HEK293 (cell line): Measurements from ENCODE around the gene SNX17.
A peak's percentile ranks its signal among the peaks of the same experiment; 100 is the strongest.

ENCODE experiments used
- KLF8 ChIP-seq: fragments of 450-650 bp; formaldehyde crosslinking; IDR thresholded peaks from 2 replicates; pipeline ENCODE4 v1.5.1; 2016; ENCODE audit warnings: missing biosample characterization, missing genetic modification characterization
- ZEB2 ChIP-seq: fragments of 450-650 bp; formaldehyde crosslinking; IDR thresholded peaks from 2 replicates; pipeline ENCODE4 v1.5.1; 2016; ENCODE audit warnings: missing biosample characterization, missing genetic modification characterization
- ZFP69B ChIP-seq: fragments of 450-650 bp; formaldehyde crosslinking; IDR thresholded peaks from 2 replicates; pipeline ENCODE4 v1.5.1; 2016; ENCODE audit warnings: missing biosample characterization, missing genetic modification characterization
- ZNF214 ChIP-seq: fragments of 450-650 bp; formaldehyde crosslinking; IDR thresholded peaks from 2 replicates; pipeline ENCODE4 v1.5.1; 2017; ENCODE audit warnings: missing biosample characterization, mild to moderate bottlenecking, missing genetic modification characterization, borderline replicate concordance
- ZNF366 ChIP-seq: fragments of 450-650 bp; formaldehyde crosslinking; conservative IDR thresholded peaks from 2 replicates; pipeline ENCODE4 v1.5.1; 2016; ENCODE audit warnings: missing biosample characterization, missing genetic modification characterization
- ZNF473 ChIP-seq: fragments of 450-650 bp; formaldehyde crosslinking; IDR thresholded peaks from 2 replicates; pipeline ENCODE4 v1.5.1; 2017; ENCODE audit warnings: missing biosample characterization, missing genetic modification characterization
- ZNF549 ChIP-seq: fragments of 450-650 bp; IDR thresholded peaks from 2 replicates; pipeline ENCODE4 v1.5.1; 2018; ENCODE audit warnings: missing biosample characterization, missing genetic modification characterization, mild to moderate bottlenecking, inconsistent platforms, moderate library complexity
- ZNF701 ChIP-seq: fragments of 450-650 bp; formaldehyde crosslinking; IDR thresholded peaks from 2 replicates; pipeline ENCODE4 v1.5.1; 2016; ENCODE audit warnings: missing biosample characterization, missing genetic modification characterization
- ZNF707 ChIP-seq: fragments of 450-650 bp; formaldehyde crosslinking; IDR thresholded peaks from 2 replicates; pipeline ENCODE4 v1.5.1; 2016; ENCODE audit warnings: missing biosample characterization, missing genetic modification characterization
- ZNF843 ChIP-seq: fragments of 450-650 bp; formaldehyde crosslinking; IDR thresholded peaks from 2 replicates; pipeline ENCODE4 v1.5.1; 2016; ENCODE audit warnings: missing biosample characterization, missing genetic modification characterization
- TF ChIP-seq, protein P1 (sequence below): fragments of 450-650 bp; formaldehyde crosslinking; IDR thresholded peaks from 2 replicates; pipeline ENCODE4 v1.5.1; 2016; ENCODE audit warnings: missing biosample characterization, missing genetic modification characterization
- TF ChIP-seq, protein P2 (sequence below): fragments of 450-650 bp; formaldehyde crosslinking; optimal IDR thresholded peaks from 2 replicates; pipeline ENCODE3; 2016; ENCODE audit warnings: missing biosample characterization, mild to moderate bottlenecking, missing genetic modification characterization
- TF ChIP-seq, protein P3 (sequence below): fragments of 450-650 bp; formaldehyde crosslinking; IDR thresholded peaks from 2 replicates; pipeline ENCODE4 v1.5.1; 2016; ENCODE audit warnings: missing biosample characterization, missing genetic modification characterization
- TF ChIP-seq, protein P4 (sequence below): fragments of 450-650 bp; formaldehyde crosslinking; IDR thresholded peaks from 2 replicates; pipeline ENCODE4 v1.5.1; 2017; ENCODE audit warnings: missing biosample characterization, missing genetic modification characterization
- TF ChIP-seq, protein P5 (sequence below): fragments of 450-650 bp; formaldehyde crosslinking; IDR thresholded peaks from 2 replicates; pipeline ENCODE4 v1.5.1; 2017; ENCODE audit warnings: missing biosample characterization, mild to moderate bottlenecking, missing genetic modification characterization, moderate library complexity
- TF ChIP-seq, protein P6 (sequence below): fragments of 450-650 bp; formaldehyde crosslinking; IDR thresholded peaks from 2 replicates; pipeline ENCODE4 v1.5.1; 2016; ENCODE audit warnings: missing biosample characterization, missing genetic modification characterization, low read depth
- TF ChIP-seq, protein P7 (sequence below): fragments of 450-650 bp; IDR thresholded peaks from 2 replicates; pipeline ENCODE4 v1.5.1; 2018; ENCODE audit warnings: missing biosample characterization, mild to moderate bottlenecking, missing genetic modification characterization
- TF ChIP-seq, protein P8 (sequence below): fragments of 450-650 bp; formaldehyde crosslinking; IDR thresholded peaks from 2 replicates; pipeline ENCODE4 v1.5.1; 2017; ENCODE audit warnings: missing biosample characterization, missing genetic modification characterization
- TF ChIP-seq, protein P9 (sequence below): fragments of 450-650 bp; formaldehyde crosslinking; IDR thresholded peaks from 2 replicates; pipeline ENCODE4 v1.5.1; 2016; ENCODE audit warnings: missing biosample characterization, missing genetic modification characterization

The SNX17 gene

DNA sequence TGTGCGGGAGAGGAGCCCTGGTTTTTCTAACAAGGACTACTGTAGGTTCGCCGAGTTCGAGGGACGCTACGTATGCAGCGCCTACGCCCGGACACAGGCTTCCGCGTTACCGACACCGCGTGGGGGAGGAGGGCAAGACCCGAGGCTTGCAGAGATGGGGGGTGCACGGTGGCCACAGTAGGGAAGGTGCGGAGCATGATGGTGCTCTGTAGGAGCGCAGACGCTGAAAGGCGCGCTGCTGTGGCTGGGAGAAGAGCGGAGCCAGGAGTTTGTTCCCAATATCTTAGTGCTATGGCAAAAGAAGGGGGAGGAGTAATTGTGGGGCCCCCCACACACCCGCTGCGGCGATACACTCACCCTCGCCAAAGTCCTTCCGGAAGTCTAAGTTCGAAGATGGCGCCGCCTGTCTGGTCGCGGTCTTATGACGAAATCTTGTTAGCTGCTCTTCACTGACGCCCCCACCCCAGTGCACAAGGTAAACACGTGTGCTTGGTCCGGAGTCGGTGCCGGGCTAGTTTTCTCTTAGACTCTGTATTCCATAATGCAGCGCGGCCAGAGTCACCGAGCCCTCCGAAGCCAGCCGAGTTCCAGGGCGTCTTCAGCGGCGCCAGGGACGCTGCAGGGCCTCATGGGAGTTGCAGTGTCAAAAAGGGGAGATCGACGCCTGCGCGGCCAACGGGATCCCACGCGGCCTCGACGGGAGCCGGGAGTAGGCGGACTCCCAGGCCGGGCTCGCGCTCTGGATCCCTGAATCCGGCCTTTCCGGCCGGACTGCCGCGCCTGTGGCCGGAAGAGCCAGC, 13.8 kb upstream of the SNX17 start, which contains the start of gene GTF3C2 (continued):
- TF ChIP-seq, protein P1, sequence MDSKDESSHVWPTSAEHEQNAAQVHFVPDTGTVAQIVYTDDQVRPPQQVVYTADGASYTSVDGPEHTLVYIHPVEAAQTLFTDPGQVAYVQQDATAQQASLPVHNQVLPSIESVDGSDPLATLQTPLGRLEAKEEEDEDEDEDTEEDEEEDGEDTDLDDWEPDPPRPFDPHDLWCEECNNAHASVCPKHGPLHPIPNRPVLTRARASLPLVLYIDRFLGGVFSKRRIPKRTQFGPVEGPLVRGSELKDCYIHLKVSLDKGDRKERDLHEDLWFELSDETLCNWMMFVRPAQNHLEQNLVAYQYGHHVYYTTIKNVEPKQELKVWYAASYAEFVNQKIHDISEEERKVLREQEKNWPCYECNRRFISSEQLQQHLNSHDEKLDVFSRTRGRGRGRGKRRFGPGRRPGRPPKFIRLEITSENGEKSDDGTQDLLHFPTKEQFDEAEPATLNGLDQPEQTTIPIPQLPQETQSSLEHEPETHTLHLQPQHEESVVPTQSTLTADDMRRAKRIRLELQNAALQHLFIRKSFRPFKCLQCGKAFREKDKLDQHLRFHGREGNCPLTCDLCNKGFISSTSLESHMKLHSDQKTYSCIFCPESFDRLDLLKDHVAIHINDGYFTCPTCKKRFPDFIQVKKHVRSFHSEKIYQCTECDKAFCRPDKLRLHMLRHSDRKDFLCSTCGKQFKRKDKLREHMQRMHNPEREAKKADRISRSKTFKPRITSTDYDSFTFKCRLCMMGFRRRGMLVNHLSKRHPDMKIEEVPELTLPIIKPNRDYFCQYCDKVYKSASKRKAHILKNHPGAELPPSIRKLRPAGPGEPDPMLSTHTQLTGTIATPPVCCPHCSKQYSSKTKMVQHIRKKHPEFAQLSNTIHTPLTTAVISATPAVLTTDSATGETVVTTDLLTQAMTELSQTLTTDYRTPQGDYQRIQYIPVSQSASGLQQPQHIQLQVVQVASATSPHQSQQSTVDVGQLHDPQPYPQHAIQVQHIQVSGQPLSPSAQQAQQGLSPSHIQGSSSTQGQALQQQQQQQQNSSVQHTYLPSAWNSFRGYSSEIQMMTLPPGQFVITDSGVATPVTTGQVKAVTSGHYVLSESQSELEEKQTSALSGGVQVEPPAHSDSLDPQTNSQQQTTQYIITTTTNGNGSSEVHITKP (tag by site-specific recombination): peak; percentile 100
- peak; percentile 66 for TF ChIP-seq ZEB2
- TF ChIP-seq, protein P2, sequence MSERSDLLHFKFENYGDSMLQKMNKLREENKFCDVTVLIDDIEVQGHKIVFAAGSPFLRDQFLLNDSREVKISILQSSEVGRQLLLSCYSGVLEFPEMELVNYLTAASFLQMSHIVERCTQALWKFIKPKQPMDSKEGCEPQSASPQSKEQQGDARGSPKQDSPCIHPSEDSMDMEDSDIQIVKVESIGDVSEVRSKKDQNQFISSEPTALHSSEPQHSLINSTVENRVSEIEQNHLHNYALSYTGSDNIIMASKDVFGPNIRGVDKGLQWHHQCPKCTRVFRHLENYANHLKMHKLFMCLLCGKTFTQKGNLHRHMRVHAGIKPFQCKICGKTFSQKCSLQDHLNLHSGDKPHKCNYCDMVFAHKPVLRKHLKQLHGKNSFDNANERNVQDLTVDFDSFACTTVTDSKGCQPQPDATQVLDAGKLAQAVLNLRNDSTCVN (tag by site-specific recombination): peak; percentile 80
- no peak for TF ChIP-seq ZNF701 (tag by site-specific recombination)
- TF ChIP-seq ZNF707 (tag by site-specific recombination): no peak
- TF ChIP-seq, protein P3, sequence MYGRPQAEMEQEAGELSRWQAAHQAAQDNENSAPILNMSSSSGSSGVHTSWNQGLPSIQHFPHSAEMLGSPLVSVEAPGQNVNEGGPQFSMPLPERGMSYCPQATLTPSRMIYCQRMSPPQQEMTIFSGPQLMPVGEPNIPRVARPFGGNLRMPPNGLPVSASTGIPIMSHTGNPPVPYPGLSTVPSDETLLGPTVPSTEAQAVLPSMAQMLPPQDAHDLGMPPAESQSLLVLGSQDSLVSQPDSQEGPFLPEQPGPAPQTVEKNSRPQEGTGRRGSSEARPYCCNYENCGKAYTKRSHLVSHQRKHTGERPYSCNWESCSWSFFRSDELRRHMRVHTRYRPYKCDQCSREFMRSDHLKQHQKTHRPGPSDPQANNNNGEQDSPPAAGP (tag by site-specific recombination): peak; percentile 51; the same call in 1 of the 2 replicates
- no peak for TF ChIP-seq ZNF214 (tag by site-specific recombination)
- TF ChIP-seq ZNF473 (tag by site-specific recombination): no peak
- peak; percentile 93 for TF ChIP-seq ZFP69B
- TF ChIP-seq KLF8 (tag by site-specific recombination): peak; percentile 51
- TF ChIP-seq, protein P4, sequence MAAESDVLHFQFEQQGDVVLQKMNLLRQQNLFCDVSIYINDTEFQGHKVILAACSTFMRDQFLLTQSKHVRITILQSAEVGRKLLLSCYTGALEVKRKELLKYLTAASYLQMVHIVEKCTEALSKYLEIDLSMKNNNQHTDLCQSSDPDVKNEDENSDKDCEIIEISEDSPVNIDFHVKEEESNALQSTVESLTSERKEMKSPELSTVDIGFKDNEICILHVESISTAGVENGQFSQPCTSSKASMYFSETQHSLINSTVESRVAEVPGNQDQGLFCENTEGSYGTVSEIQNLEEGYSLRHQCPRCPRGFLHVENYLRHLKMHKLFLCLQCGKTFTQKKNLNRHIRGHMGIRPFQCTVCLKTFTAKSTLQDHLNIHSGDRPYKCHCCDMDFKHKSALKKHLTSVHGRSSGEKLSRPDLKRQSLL (tag by site-specific recombination): 0 out of 2 replicates have a peak, but pooled peaks have one; percentile 10
- TF ChIP-seq, protein P5, sequence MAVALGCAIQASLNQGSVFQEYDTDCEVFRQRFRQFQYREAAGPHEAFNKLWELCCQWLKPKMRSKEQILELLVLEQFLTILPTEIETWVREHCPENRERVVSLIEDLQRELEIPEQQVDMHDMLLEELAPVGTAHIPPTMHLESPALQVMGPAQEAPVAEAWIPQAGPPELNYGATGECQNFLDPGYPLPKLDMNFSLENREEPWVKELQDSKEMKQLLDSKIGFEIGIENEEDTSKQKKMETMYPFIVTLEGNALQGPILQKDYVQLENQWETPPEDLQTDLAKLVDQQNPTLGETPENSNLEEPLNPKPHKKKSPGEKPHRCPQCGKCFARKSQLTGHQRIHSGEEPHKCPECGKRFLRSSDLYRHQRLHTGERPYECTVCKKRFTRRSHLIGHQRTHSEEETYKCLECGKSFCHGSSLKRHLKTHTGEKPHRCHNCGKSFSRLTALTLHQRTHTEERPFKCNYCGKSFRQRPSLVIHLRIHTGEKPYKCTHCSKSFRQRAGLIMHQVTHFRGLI (tag by site-specific recombination): peak; percentile 67
- no peak for TF ChIP-seq ZNF549
- TF ChIP-seq ZNF843 (tag by site-specific recombination): no peak; the same call in 1 of the 2 replicates
- 0 out of 2 replicates have a peak, but pooled peaks have one; percentile 18 for TF ChIP-seq ZNF366
- TF ChIP-seq, protein P6, sequence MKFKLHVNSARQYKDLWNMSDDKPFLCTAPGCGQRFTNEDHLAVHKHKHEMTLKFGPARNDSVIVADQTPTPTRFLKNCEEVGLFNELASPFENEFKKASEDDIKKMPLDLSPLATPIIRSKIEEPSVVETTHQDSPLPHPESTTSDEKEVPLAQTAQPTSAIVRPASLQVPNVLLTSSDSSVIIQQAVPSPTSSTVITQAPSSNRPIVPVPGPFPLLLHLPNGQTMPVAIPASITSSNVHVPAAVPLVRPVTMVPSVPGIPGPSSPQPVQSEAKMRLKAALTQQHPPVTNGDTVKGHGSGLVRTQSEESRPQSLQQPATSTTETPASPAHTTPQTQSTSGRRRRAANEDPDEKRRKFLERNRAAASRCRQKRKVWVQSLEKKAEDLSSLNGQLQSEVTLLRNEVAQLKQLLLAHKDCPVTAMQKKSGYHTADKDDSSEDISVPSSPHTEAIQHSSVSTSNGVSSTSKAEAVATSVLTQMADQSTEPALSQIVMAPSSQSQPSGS (tag by site-specific recombination): 0 out of 2 replicates have a peak, but pooled peaks have one; percentile 42
- TF ChIP-seq, protein P7, sequence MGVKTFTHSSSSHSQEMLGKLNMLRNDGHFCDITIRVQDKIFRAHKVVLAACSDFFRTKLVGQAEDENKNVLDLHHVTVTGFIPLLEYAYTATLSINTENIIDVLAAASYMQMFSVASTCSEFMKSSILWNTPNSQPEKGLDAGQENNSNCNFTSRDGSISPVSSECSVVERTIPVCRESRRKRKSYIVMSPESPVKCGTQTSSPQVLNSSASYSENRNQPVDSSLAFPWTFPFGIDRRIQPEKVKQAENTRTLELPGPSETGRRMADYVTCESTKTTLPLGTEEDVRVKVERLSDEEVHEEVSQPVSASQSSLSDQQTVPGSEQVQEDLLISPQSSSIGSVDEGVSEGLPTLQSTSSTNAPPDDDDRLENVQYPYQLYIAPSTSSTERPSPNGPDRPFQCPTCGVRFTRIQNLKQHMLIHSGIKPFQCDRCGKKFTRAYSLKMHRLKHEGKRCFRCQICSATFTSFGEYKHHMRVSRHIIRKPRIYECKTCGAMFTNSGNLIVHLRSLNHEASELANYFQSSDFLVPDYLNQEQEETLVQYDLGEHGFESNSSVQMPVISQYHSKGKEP: peak; percentile 33; the same call in 1 of the 2 replicates
- TF ChIP-seq, protein P8, sequence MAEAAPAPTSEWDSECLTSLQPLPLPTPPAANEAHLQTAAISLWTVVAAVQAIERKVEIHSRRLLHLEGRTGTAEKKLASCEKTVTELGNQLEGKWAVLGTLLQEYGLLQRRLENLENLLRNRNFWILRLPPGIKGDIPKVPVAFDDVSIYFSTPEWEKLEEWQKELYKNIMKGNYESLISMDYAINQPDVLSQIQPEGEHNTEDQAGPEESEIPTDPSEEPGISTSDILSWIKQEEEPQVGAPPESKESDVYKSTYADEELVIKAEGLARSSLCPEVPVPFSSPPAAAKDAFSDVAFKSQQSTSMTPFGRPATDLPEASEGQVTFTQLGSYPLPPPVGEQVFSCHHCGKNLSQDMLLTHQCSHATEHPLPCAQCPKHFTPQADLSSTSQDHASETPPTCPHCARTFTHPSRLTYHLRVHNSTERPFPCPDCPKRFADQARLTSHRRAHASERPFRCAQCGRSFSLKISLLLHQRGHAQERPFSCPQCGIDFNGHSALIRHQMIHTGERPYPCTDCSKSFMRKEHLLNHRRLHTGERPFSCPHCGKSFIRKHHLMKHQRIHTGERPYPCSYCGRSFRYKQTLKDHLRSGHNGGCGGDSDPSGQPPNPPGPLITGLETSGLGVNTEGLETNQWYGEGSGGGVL (tag by site-specific recombination): peak; percentile 45
- TF ChIP-seq, protein P9, sequence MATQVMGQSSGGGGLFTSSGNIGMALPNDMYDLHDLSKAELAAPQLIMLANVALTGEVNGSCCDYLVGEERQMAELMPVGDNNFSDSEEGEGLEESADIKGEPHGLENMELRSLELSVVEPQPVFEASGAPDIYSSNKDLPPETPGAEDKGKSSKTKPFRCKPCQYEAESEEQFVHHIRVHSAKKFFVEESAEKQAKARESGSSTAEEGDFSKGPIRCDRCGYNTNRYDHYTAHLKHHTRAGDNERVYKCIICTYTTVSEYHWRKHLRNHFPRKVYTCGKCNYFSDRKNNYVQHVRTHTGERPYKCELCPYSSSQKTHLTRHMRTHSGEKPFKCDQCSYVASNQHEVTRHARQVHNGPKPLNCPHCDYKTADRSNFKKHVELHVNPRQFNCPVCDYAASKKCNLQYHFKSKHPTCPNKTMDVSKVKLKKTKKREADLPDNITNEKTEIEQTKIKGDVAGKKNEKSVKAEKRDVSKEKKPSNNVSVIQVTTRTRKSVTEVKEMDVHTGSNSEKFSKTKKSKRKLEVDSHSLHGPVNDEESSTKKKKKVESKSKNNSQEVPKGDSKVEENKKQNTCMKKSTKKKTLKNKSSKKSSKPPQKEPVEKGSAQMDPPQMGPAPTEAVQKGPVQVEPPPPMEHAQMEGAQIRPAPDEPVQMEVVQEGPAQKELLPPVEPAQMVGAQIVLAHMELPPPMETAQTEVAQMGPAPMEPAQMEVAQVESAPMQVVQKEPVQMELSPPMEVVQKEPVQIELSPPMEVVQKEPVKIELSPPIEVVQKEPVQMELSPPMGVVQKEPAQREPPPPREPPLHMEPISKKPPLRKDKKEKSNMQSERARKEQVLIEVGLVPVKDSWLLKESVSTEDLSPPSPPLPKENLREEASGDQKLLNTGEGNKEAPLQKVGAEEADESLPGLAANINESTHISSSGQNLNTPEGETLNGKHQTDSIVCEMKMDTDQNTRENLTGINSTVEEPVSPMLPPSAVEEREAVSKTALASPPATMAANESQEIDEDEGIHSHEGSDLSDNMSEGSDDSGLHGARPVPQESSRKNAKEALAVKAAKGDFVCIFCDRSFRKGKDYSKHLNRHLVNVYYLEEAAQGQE (tag by site-specific recombination): 0 out of 2 replicates have a peak, but pooled peaks have one; percentile 21
